Activated CD4-positive, alpha-beta T cell treated with anti-CD3 and anti-CD28 coated beads, Interleukin-10, Interleukin-2, amounts not matched to agents 100 ng/mL and 50 ng/mL, durations not matched to agents 16 hours and 8 hours (primary cell): ENCODE results near the gene MAPK4.
A peak's percentile ranks its signal among the peaks of the same experiment; 100 is the strongest.
"Not testable (repeated sequence)": the region's sequence is repeated elsewhere in the genome, so short reads cannot be mapped to it uniquely, and the experiment has no call there.

ENCODE experiments used
- DNase-seq: peaks from one replicate; pipeline ENCODE4 v3.0.0-alpha.2; 2020

MAPK4 gene

GRCh38 chr18:50578030-50578429 is 18.1 kb downstream of the MAPK4 start:
- no peak for DNase-seq

DNA sequence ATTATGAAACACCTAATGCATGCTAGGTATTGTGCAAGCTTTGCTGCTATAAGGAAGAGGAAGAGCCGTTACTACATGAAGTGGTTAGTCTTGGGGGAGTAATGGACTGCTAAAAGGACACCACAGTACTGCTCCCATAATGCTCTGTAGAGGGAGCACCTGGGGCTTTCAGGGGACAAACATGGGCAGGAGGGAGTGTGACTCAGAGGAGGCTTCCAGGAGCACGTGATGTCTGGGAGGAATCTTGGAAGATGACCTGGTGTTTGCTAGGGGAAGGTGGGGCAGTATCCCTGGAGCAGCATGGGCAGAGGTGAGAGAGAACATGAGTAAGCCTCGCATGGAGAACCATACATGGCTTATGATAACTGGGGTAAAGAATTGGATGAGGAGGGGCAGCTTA is 18.8 kb downstream of the MAPK4 start:
- no peak for DNase-seq

- no peak for DNase-seq
Observed at GRCh38 chr18:50579061-50579774, 19.3 kb downstream of the MAPK4 start.

DNA sequence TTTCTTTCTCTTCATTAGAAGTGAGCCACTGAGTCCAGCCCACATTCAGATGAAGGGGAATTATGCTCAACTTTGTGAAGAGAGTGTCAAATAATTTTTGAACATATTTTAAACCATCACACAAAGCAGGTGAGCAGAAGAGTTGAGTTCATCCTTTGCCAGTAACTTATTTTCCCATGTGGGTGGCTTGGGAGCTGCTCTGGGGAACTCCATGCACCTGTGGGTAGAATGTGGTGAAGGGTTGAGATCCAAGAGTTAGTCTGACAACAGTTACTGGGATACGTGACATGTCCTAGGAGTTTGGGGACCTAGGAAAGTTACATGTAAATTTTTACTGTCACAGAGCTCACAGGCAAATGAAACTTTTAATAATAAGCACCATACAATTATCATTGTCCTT is 21.6 kb downstream of the MAPK4 start:
- DNase-seq = no peak

- DNase-seq = no peak
Observed at GRCh38 chr18:50582500-50582899, 22.6 kb downstream of the MAPK4 start.

- DNase-seq = no peak
Observed at GRCh38 chr18:50586710-50587109, 26.8 kb downstream of the MAPK4 start.

DNA sequence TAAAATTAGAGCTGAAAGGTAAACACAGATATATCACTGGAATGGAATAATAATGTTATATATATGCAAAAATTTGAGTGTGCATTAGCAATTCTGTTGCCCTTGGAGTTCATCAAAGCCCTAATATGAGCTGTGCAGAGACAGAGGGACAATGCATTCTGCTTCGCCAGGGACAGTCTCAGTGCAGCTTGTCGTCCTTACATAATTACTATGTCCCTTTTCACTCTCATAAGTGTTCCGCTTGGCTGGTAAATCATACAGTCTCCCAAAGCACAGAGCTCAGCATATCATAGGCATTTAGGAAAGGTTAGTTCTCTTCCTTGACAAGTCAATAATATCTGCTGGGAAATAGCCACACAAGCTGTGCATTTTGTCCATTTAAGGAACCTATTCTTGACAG is 30.7 kb downstream of the MAPK4 start:
- DNase-seq = no peak

DNA sequence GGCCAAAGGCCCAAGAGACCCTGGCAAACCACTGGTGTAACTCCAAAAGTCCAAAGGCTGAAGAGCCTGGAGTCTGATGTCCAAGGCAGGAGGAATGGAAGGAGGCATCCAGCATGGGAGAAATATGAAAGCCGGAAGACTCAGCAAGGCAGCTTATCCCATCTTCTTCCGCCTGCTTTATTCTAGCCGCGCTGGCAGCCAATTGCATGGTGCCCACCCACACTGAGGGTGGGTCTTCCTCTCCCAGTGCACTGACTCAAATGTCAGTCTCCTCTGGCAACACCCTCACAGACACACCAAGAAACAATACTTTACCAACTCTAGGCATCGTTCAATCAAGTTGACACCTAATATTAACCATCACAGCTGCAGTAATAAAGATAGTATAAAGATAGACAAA is 34.1 kb downstream of the MAPK4 start:
- DNase-seq = no peak

- DNase-seq = no peak
Observed at GRCh38 chr18:50594942-50595341, 35.1 kb downstream of the MAPK4 start.

DNA sequence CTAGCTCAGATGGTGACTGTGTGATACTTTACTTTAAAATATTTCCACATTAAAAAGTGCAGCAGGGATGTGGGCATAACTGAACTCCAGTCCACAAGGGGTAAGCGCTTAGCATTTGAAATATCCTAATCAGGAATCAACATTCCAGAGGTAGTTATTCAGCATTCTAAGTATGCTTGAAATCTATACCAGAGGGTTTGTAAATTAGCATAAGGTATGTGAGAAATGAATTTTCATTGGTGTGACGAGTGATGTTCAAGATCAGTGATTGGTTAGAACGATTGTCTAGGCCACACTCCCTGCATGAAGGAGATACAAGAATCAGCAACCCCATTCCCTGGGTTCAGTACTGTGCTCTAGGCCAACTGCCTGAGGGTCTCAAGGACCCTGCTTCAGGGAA is 42.6 kb downstream of the MAPK4 start:
- DNase-seq = no peak

- no peak for DNase-seq
Observed at GRCh38 chr18:50606609-50607008, 46.7 kb downstream of the MAPK4 start.

GRCh38 chr18:50607378-50607926 is 47.6 kb downstream of the MAPK4 start:
- DNase-seq = no peak

- not testable (repeated sequence) for DNase-seq
Observed at GRCh38 chr18:50609171-50609570, 49.3 kb downstream of the MAPK4 start.

- DNase-seq = peak; percentile 16
Observed at GRCh38 chr18:50610349-50610748, 50.5 kb downstream of the MAPK4 start.

DNA sequence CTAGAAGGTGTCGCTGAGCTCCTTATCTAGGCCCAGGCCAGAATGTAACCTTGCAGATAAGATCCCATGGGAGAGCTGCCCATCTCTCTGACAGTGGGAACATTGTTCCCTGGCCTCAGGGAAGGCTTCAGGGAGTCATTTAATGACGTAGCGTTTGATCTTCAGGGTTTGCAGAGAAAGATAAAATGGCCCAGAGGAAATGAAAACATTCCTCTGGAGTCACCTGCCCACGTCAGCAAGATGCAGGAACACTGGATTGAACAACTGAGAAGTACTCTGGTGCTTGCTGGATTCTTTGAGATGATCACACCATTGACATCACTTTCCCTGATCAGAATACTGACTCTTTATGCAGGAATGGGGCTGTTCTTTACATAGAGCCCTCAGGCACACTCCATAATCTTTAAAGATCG is 51.6 kb downstream of the MAPK4 start:
- DNase-seq = no peak

DNA sequence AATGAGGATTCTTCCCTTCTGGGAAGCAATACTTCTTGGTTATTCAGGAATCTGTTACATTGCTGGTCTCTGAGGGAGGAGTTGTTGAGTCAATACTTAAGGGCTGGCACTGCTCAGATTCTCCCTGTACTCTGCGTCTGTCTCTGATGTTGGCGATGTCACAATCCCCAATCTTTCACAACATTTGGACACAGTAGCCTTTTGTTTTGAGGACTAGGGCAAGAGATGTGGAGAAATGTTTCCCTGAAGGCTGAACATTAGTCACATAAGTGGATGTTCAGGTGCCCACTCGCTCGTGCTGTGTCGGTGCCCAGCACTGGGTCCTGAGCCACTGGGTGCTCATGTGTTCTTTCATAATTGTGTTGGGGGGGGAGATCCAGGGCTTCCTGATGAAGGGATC is 55.0 kb downstream of the MAPK4 start:
- no peak for DNase-seq

DNA sequence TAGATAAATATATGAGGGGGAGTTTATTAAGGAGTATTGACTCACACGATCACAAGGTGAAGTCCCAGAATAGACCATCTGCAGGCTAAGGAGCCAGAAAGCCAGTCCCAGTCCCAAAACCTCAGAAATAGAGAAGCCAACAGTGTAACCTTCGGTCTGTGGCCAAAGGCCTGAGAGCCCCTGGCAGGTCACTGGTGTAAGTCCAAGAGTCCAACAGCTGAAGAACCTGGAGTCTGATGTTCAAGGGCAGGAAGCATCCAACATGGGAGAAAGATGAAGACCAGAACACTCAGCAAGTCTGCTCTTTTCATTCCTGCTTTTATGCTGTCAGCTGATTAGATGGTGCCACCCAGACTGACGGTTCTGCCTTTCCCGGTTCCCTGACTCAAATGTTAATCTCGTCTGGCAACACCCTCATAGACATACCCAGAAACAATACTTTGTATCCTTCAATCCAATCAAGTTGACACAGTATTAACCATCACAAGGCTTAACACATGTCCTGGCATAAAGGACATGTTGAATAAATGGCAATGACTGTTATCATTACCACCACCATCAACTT is 56.7 kb downstream of the MAPK4 start:
- no peak for DNase-seq

DNA sequence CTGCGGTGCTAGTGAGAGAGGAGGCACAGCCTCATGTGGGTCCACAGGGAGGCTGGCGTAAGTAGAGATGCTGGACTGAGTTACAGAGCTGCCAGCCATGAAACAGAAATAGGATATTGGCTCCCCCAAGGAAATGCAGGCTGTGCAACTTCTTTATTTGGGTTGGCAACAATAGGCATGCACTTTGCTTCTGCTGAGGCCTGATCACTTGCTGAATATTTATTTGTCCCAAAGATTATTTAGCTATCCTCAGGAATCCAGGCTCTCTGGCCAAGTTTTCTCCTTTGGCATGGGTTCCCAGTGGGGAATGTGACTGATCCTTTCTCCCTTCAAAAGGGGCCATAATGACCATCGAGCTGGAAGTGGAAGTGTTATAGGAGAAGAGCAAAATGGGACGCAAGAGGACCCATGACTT is 60.0 kb downstream of the MAPK4 start:
- DNase-seq = no peak

DNA sequence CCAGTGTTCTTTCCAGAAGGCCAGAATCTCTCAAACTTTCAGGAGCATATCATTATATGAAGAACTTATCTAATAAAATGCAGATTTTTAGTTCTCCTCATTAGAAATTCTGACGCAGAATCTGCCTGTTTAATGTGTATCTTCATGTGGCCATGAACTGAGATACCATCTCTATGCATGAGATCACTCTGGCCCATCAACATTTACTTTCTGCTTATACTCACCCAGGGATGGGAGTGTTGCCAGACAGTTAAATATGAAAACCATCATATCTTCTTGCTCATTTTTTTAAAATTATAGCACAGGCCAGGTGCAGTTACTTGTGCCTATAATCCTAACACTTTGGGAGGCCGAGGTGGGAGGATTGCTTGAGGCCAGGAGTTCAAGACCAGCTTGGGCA is 60.4 kb downstream of the MAPK4 start:
- no peak for DNase-seq

DNA sequence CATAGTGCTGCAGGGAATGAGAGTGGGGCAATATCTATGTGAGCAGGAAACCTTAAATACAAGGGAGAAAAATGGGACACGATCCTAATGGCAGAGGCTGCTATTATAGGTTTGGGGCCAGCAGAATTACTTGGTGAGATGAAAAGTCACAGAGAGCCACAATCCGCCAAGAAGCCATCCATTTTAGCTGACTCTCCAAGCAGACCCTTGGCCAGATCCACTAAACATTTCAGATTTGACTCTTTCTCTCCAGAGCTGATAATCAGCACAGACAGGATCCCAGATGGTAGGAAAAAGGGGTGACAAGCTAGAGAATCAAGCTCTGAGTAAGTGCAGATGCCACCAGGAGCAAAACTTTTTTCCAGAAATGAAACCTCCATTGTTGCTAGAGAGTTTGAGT is 61.5 kb downstream of the MAPK4 start:
- no peak for DNase-seq

DNA sequence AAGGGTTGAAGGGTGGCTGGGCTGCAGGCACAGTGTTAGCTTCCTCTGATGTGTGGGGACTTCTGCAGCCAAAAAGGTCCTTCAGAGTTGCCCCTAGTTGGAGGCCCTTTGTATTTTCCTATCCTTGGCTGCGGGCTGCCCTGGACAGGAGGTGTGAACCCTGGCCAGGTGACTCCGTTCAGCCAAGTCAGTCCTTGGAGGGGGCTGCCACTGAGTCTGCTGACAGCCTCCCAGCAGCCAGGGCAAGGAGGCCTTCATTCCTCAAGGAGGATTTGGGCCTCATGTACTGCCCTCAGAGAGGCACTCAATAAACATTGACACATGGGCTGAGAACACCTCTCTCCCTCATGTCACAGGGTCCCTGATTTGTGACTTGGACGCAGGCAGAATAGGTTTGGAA is 62.4 kb downstream of the MAPK4 start:
- DNase-seq = no peak

- no peak for DNase-seq
Observed at GRCh38 chr18:50622865-50623393, 63.0 kb downstream of the MAPK4 start.

DNA sequence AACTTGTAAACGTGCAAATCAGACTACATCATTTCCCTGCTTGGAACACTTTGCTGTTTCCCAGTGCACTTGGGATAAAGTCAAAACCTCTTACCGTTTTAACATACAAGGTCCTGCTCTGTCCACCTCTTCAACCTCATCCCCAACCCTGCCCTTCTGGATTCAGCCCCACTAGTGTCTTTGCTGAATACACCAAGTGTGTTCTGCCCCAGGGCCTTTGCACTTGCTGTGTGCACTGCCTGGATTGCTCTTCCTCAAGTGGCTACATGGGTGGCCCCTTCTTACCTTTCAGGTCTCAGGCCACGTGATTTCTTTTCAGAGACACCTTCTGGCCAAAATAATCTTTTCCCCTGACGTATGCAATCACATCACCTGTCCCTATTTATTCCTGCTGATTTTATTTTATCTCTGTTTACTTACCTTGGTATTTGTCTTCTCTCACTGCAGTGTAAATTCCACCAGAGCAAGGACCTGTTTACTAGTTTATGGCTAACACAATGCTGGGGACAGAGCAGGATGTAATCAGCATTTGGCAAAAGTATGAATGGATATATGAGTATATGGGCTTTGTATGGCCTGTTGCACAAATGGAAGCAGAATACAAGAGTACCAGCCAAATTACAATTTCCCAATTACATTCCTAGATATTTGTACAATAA is 63.9 kb downstream of the MAPK4 start:
- no peak for DNase-seq

- DNase-seq = no peak
Observed at GRCh38 chr18:50624981-50625380, 65.1 kb downstream of the MAPK4 start.
